Liver (tissue), 9 donors: ENCODE measurements around the gene TMEM38B. TPM values are rescaled to one million over a fixed set of nuclear protein-coding genes. Genes with fewer than 3 reads are reported as not detected.

Source experiments
- DNase-seq: peaks from one replicate; pipeline ENCODE4 v3.0.0-alpha.2; 2017; ENCODE audit warnings: low spot score
- H3K27ac ChIP-seq, 2 donors: one replicate each; pipeline ENCODE4 v1.7.0; 2013; ENCODE audit warnings: inconsistent platforms in 2 of 2, low read length in 2 of 2, control low read depth in 1 of 2, low read depth in 1 of 2, mild to moderate bottlenecking in 1 of 2
- H3K27me3 ChIP-seq, 4 donors: one replicate each; pipeline versions ENCODE4 v1.6.1 to v1.7.0; 2013; ENCODE audit warnings: low read length in 3 of 4, inconsistent platforms in 1 of 4, mild to moderate bottlenecking in 1 of 4, moderate library complexity in 1 of 4; ENCODE audit not compliant: control insufficient read depth in 4 of 4, insufficient read depth in 4 of 4
- H3K36me3 ChIP-seq, 4 donors: one replicate each; pipeline versions ENCODE4 v1.6.1 to v1.7.0; 2013; ENCODE audit warnings: low read length in 3 of 4, mild to moderate bottlenecking in 3 of 4, low read depth in 1 of 4, moderate library complexity in 1 of 4; ENCODE audit not compliant: control insufficient read depth in 4 of 4, insufficient read depth in 3 of 4
- H3K4me1 ChIP-seq, 4 donors: one replicate each; pipeline versions ENCODE4 v1.6.1 to v1.7.0; 2013; ENCODE audit warnings: low read length in 3 of 4, mild to moderate bottlenecking in 3 of 4, moderate library complexity in 1 of 4; ENCODE audit not compliant: control insufficient read depth in 4 of 4, insufficient read depth in 4 of 4
- H3K4me3 ChIP-seq, 3 donors: one replicate each; pipeline versions ENCODE4 v1.6.1 to v1.7.0; 2013; ENCODE audit warnings: low read length in 3 of 3, control low read depth in 1 of 3, low read depth in 1 of 3, mild to moderate bottlenecking in 1 of 3
- H3K9ac ChIP-seq, 2 donors: one replicate each; pipeline ENCODE4 v1.7.0; 2013; ENCODE audit warnings: low read length in 2 of 2, mild to moderate bottlenecking in 2 of 2, moderate library complexity in 2 of 2, control low read depth in 1 of 2, low read depth in 1 of 2
- H3K9me3 ChIP-seq, 4 donors: one replicate each; pipeline versions ENCODE4 v1.6.1 to v1.7.0; 2013; ENCODE audit warnings: low read length in 3 of 4; ENCODE audit not compliant: control insufficient read depth in 4 of 4
- ATF3 ChIP-seq: IDR thresholded peaks from 2 replicates; pipeline ENCODE4 v1.6.1; 2016; ENCODE audit warnings: antibody characterized with exemption
- CTCF ChIP-seq: fragments of 150-350 bp; IDR thresholded peaks from 2 replicates; pipeline ENCODE4 v1.5.1; 2017; ENCODE audit warnings: improper control_type of control experiment, low read depth, low read length; ENCODE audit not compliant: missing input control
- EGR1 ChIP-seq, 2 donors: IDR thresholded peaks; 2 replicates each; pipeline ENCODE4 v1.6.1; 2016 to 2018; ENCODE audit warnings: antibody characterized with exemption in 2 of 2, low read depth in 2 of 2
- FOXA1 ChIP-seq: IDR thresholded peaks from 2 replicates; pipeline ENCODE4 v1.6.1; 2016; ENCODE audit warnings: antibody characterized with exemption
- FOXA2 ChIP-seq: IDR thresholded peaks from 2 replicates; pipeline ENCODE4 v1.6.1; 2016; ENCODE audit warnings: antibody characterized with exemption
- GABPA ChIP-seq, 2 donors: IDR thresholded peaks in 1 of 2; conservative IDR thresholded peaks in 1 of 2; 2 replicates each; pipeline ENCODE4 v1.6.1; 2016; ENCODE audit warnings: antibody characterized with exemption in 2 of 2, mild to moderate bottlenecking in 1 of 2, moderate library complexity in 1 of 2
- HNF4A ChIP-seq, 2 donors: conservative IDR thresholded peaks; 2 replicates each; pipeline ENCODE4 v1.6.1; 2016; ENCODE audit warnings: antibody characterized with exemption in 2 of 2, mild to moderate bottlenecking in 2 of 2
- HNF4G ChIP-seq: IDR thresholded peaks from 2 replicates; pipeline ENCODE4 v1.6.1; 2016; ENCODE audit warnings: antibody characterized with exemption
- JUND ChIP-seq, 2 donors: IDR thresholded peaks; 2 replicates each; pipeline ENCODE4 v1.6.1; 2016; ENCODE audit warnings: antibody characterized with exemption in 2 of 2
- MAX ChIP-seq: IDR thresholded peaks from 2 replicates; pipeline ENCODE4 v1.6.1; 2016; ENCODE audit warnings: antibody characterized with exemption
- NR2F2 ChIP-seq: IDR thresholded peaks from 2 replicates; pipeline ENCODE4 v1.6.1; 2016; ENCODE audit warnings: antibody characterized with exemption
- RAD21 ChIP-seq, 2 donors: IDR thresholded peaks; 2 replicates each; pipeline ENCODE4 v1.6.1; 2016; ENCODE audit warnings: antibody characterized with exemption in 2 of 2, mild to moderate bottlenecking in 2 of 2
- REST ChIP-seq: IDR thresholded peaks from 2 replicates; pipeline ENCODE4 v1.6.1; 2016; ENCODE audit warnings: antibody characterized with exemption, mild to moderate bottlenecking
- RXRA ChIP-seq, 2 donors: IDR thresholded peaks; 2 replicates each; pipeline ENCODE4 v1.6.1; 2017 to 2018; ENCODE audit warnings: antibody characterized with exemption in 2 of 2, mild to moderate bottlenecking in 1 of 2
- SP1 ChIP-seq: IDR thresholded peaks from 2 replicates; pipeline ENCODE4 v1.6.1; 2018; ENCODE audit warnings: antibody characterized with exemption, mild to moderate bottlenecking
- TAF1 ChIP-seq: conservative IDR thresholded peaks from 2 replicates; pipeline ENCODE4 v1.6.1; 2016; ENCODE audit warnings: antibody characterized with exemption, mild to moderate bottlenecking
- YY1 ChIP-seq: IDR thresholded peaks from 2 replicates; pipeline ENCODE4 v1.6.1; 2016; ENCODE audit warnings: antibody characterized with exemption, mild to moderate bottlenecking
- ZBTB33 ChIP-seq: IDR thresholded peaks from 2 replicates; pipeline ENCODE4 v1.6.1; 2016; ENCODE audit warnings: antibody characterized with exemption
- WGBS: extraction: QIAGEN DNeasy Blood & Tissue Kit; methylation state at CpG from one replicate; pipeline ENCODE4 v1.1.7; 2013; 5-methylcytosine and 5-hydroxymethylcytosine counted together
- polyA plus RNA-seq, 2 donors: library from polyadenylated mRNA; stranded (reverse) in 1 of 2; unstranded in 1 of 2; fragments of 200-250 nt in 1 of 2; fragments of >200 nt in 1 of 2; fragmentation: Nextera tagmentation in 1 of 2; extraction: Ambion mirVana in 1 of 2; gene quantifications; one replicate each; pipeline versions ENCODE4 v1.2.1 to v1.2.3, GENCODE V29; 2013 to 2015
- total RNA-seq, 2 donors: library from RNA; depleted of rRNA; stranded (reverse); fragments of >200 nt; gene quantifications; one replicate each; pipeline ENCODE4 v1.2.3, GENCODE V29; 2014
- donor health status: healthy.
- donor health status: healthy.
- donor health status: healthy.
- donor health status: healthy.
- donor health status: healthy.

The TMEM38B gene
- total and polyA plus RNA-seq, 4 donors = 7.4 to 21.6 (median 9.2) TPM

- TF ChIP-seq REST (no peak), RAD21 (IDR thresholded peaks at IDR 0.05) (no peak), GABPA (IDR thresholded peaks at IDR 0.05 in 1 of 2, conservative IDR thresholded peaks at IDR 0.05 in 1 of 2) (no peak), HNF4A (conservative IDR thresholded peaks at IDR 0.05) (no peak), FOXA2 (no peak), ATF3 (no peak), FOXA1 (no peak), NR2F2 (no peak)
Measured at GRCh38 chr9:105678781-105679180, 15.6 kb upstream of the TMEM38B start (continued).

- TF ChIP-seq NR2F2 (peak; percentile 32), FOXA2 (peak; percentile 87), JUND (IDR thresholded peaks at IDR 0.05) (peak in 1 of 2 donors; percentile 77), FOXA1 (peak; percentile 75), MAX (peak; percentile 82), HNF4A (conservative IDR thresholded peaks at IDR 0.05) (peak; percentile 96 to 97), SP1 (peak; percentile 98), ZBTB33 (peak; percentile 77), TAF1 (no peak), RXRA (IDR thresholded peaks at IDR 0.05) (peak; percentile 53 to 78), YY1 (peak; percentile 73), CTCF (no peak), RAD21 (IDR thresholded peaks at IDR 0.05) (peak; percentile 27 to 43), HNF4G (peak; percentile 92), GABPA (IDR thresholded peaks at IDR 0.05 in 1 of 2, conservative IDR thresholded peaks at IDR 0.05 in 1 of 2) (peak in 1 of 2 donors; percentile 39), EGR1 (IDR thresholded peaks at IDR 0.05; ENCODE audit: low read depth in 2 of 2) (peak in 1 of 2 donors; percentile 24), ATF3 (peak; percentile 35), REST (peak; percentile 37)
- peak overlapping the region; percentile 39 to 43 for H3K27ac ChIP-seq
- H3K4me1 ChIP-seq = peaks cover 0 to 22% (median 9%) of the 10 kb centered on the region in 4 donors
- DNase-seq = no peak
- no peak overlapping the region for H3K9ac ChIP-seq
- H3K36me3 ChIP-seq = no peaks in the 10 kb centered on the region
- 29% methylated on average over 8 of the region's 8 CpGs for WGBS
- H3K4me3 ChIP-seq = no peak overlapping the region
- no peaks in the 10 kb centered on the region for H3K27me3 ChIP-seq
- H3K9me3 ChIP-seq = no peaks in the 10 kb centered on the region
Measured at GRCh38 chr9:105679257-105680022, 14.9 kb upstream of the TMEM38B start.
